ENCODE measurements around the gene DLX5.

- TF ChIP-seq STAT5B (CRISPR knock-in tag; IDR thresholded peaks at IDR 0.05): no peak
- TF ChIP-seq KDM5B (IDR thresholded peaks at IDR 0.05; ENCODE audit: insufficient replicate concordance, low read depth, low read length): no peak
Measured at GRCh38 chr7:97025130-97025499, 484 bp upstream of the DLX5 start.

All from K562 (cell line).